Left ventricle myocardium superior (tissue), 1 donor: Measurements from ENCODE around the gene CAMK2D. TPM values are rescaled to one million over a fixed set of nuclear protein-coding genes. Genes with fewer than 3 reads are reported as not detected.

ENCODE experiments used
- ATAC-seq: fragments of 200-7000 bp; cut with Tn5 transposase; one replicate; pipeline ENCODE4 v1.9.1; 2020; ENCODE audit warnings: mild to moderate bottlenecking, moderate library complexity
- DNase-seq: peaks from one replicate; pipeline ENCODE4 v3.0.0-alpha.2; 2020
- intact Hi-C: fragments of 100-400 bp; cut with micrococcal nuclease; formaldehyde crosslinking; loops from one replicate; pipeline ENCODE4 v1.11.0; 2022
- total RNA-seq: library from RNA; stranded (reverse); fragmentation: NEBNext Ultra II Directional; extraction: Animal tissue kit (Norgen Biotek cat#: 25700); gene quantifications from one replicate; pipeline ENCODE4 v1.2.1, GENCODE V29; 2021
- donor health status: DM: no; HTN: yes; CAD: no; lungs with severe emphysema.

CAMK2D gene
- total RNA-seq, 1 donor from 2014 or later = 232 TPM

DNA sequence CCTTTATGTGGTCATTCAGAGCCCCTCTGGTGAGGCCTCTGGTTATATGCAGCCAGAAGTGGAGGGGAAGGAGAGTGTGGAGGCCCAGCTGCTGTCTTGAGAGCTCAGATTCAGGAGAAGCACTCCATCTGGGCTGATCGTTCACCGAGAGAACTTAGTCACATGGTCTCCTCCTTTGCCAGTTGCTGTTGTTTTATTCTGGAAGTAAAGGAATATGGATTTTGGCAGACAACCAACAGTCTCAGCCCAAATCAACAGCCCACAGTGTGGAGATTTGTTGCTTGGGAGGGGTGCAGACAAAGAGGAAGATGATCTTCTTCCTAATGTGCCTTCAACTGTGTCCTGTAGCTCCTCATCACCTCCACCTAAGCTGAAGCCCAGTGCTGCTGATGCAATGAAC is 356.7 kb downstream of the CAMK2D start:
- DNase-seq (no peak), ATAC-seq (peak; percentile 78)
- intact Hi-C loops = no loop called here

DNA sequence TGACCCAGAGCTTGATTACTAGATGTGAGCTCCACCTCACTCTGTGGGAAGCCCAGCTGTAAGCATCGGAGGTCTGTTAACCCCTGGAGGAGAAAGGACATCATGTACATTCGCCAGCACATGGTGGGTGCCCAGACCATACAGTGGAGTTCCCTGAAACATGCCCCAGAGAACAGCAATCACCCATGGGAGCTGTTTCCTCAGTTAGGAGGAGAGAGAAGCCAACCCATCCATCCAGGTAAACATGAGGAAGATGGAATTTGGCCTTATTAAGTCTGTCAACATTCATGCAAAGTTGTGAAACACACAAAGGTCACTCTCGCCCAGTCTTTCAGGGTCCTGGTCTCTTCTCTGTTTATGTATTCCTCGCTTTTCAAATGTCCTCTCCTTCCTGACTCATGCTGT is 357.4 kb downstream of the CAMK2D start:
- ATAC-seq (no peak), DNase-seq (no peak)
- intact Hi-C loops = no loop called here

Other genes starting within 250 kb of the CAMK2D start
- 0.59 TPM for gene ARSJ, start 217.9 kb upstream of the CAMK2D start, total RNA-seq